CD8-positive, alpha-beta memory T cell (primary cell): Measurements from ENCODE around the gene ADRA2C. TPM values are rescaled to one million over a fixed set of nuclear protein-coding genes. Genes with fewer than 3 reads are reported as not detected.

Experiments
- CTCF ChIA-PET: fragments of 350-600 bp; sonication (Branson Sonifier 250); formaldehyde crosslinking; loops from one replicate; lab custom pipeline; 2021; ENCODE audit warnings: antibody characterized with exemption; lab: Charles Lee
- POLR2A ChIA-PET: fragments of 350-600 bp; sonication (Branson Sonifier 250); formaldehyde crosslinking; loops from one replicate; lab custom pipeline; 2021; ENCODE audit warnings: antibody characterized with exemption; lab: Charles Lee
- DNase-seq, 5 donors: peaks; one replicate each; pipeline versions ENCODE4 v3.0.0 to v3.0.0-alpha.2; 2020 to 2022; ENCODE audit warnings: mixed read lengths in 1 of 5
- H3K27ac ChIP-seq: one replicate; pipeline ENCODE4 v1.7.0; 2013; ENCODE audit warnings: low read depth, mild to moderate bottlenecking, low read length, moderate library complexity
- H3K27me3 ChIP-seq: 2 replicates; pipeline ENCODE4 v1.7.0; 2013; ENCODE audit warnings: low read length, mild to moderate bottlenecking; ENCODE audit not compliant: insufficient read depth, poor library complexity, severe bottlenecking
- H3K36me3 ChIP-seq: 2 replicates; pipeline ENCODE4 v1.7.0; 2013; ENCODE audit warnings: mild to moderate bottlenecking, low read length, moderate library complexity; ENCODE audit not compliant: insufficient read depth
- H3K4me1 ChIP-seq: 2 replicates; pipeline ENCODE4 v1.7.0; 2013; ENCODE audit warnings: mild to moderate bottlenecking, low read length, moderate library complexity; ENCODE audit not compliant: insufficient read depth
- H3K4me3 ChIP-seq: 2 replicates; pipeline ENCODE4 v1.7.0; 2013; ENCODE audit warnings: mild to moderate bottlenecking, low read length
- H3K9me3 ChIP-seq: 2 replicates; pipeline ENCODE4 v1.7.0; 2013; ENCODE audit warnings: mild to moderate bottlenecking, low read length
- H3K27ac Mint-ChIP-seq, 8 donors: one replicate each; pipeline ENCODE4 v1.8.0; 2020 to 2021; ENCODE audit warnings: mixed read lengths in 8 of 8, mild to moderate bottlenecking in 6 of 8, inconsistent platforms in 3 of 8, moderate library complexity in 3 of 8
- H3K27me3 Mint-ChIP-seq, 2 donors: one replicate each; pipeline ENCODE4 v1.8.0; 2020 to 2021; ENCODE audit warnings: mixed read lengths in 2 of 2, mild to moderate bottlenecking in 1 of 2, moderate library complexity in 1 of 2
- H3K36me3 Mint-ChIP-seq, 3 donors: one replicate each; pipeline ENCODE4 v1.8.0; 2020 to 2021; ENCODE audit warnings: mixed read lengths in 3 of 3, inconsistent platforms in 1 of 3, mild to moderate bottlenecking in 1 of 3
- H3K4me1 Mint-ChIP-seq, 3 donors: one replicate each; pipeline ENCODE4 v1.8.0; 2020 to 2021; ENCODE audit warnings: mixed read lengths in 3 of 3, inconsistent platforms in 1 of 3, mild to moderate bottlenecking in 1 of 3
- H3K4me3 Mint-ChIP-seq, 7 donors: one replicate each; pipeline ENCODE4 v1.8.0; 2020 to 2021; ENCODE audit warnings: mixed read lengths in 7 of 7, mild to moderate bottlenecking in 6 of 7, moderate library complexity in 4 of 7, inconsistent platforms in 2 of 7
- H3K9me3 Mint-ChIP-seq, 5 donors: one replicate each; pipeline ENCODE4 v1.8.0; 2020 to 2022; ENCODE audit warnings: mixed read lengths in 5 of 5, mild to moderate bottlenecking in 3 of 5, moderate library complexity in 2 of 5, inconsistent platforms in 1 of 5
- polyA plus RNA-seq: library from polyadenylated mRNA; unstranded; fragments of 300-500 nt; fragmentation: Illumina TruSeq; gene quantifications from one replicate; pipeline ENCODE4 v1.2.3, GENCODE V29; 2021
- total RNA-seq, 2 experiments: library from RNA; stranded (reverse); gene quantifications; one replicate each; pipeline ENCODE4 v1.2.3, GENCODE V29; 2021

Gene ADRA2C
- total and polyA plus RNA-seq, 3 experiments from 2014 or later = not detected

GRCh38 chr4:3796960-3797359 is 30.8 kb downstream of the ADRA2C start:
- ChIA-PET CTCF (no interaction called here), POLR2A (no interaction called here)
- peaks cover 17 to 26% (median 22%) of the 10 kb centered on the region in 5 donors for H3K9me3 Mint-ChIP-seq
- no peak overlapping the region for H3K27ac Mint-ChIP-seq
- H3K27ac ChIP-seq = no peak overlapping the region
- no peak overlapping the region for H3K4me3 ChIP-seq
- H3K27me3 Mint-ChIP-seq = peaks cover 9 to 12% of the 10 kb centered on the region in 2 donors
- H3K27me3 ChIP-seq = no peaks in the 10 kb centered on the region
- no peaks in the 10 kb centered on the region for H3K4me1 ChIP-seq
- no peak overlapping the region for H3K4me3 Mint-ChIP-seq
- H3K4me1 Mint-ChIP-seq = no peaks in the 10 kb centered on the region
- no peaks in the 10 kb centered on the region for H3K36me3 Mint-ChIP-seq
- no peaks in the 10 kb centered on the region for H3K36me3 ChIP-seq
- DNase-seq = no peak
- no peaks in the 10 kb centered on the region for H3K9me3 ChIP-seq

GRCh38 chr4:3797831-3798790 is 31.9 kb downstream of the ADRA2C start:
- DNase-seq = no peak
- no peaks in the 10 kb centered on the region for H3K9me3 ChIP-seq
- H3K36me3 ChIP-seq = no peaks in the 10 kb centered on the region
- no peak overlapping the region for H3K4me3 ChIP-seq
- H3K27ac ChIP-seq = no peak overlapping the region
- POLR2A ChIA-PET = no interaction called here
- H3K4me1 ChIP-seq = no peaks in the 10 kb centered on the region
- Mint-ChIP-seq H3K27me3 (peaks cover 11% of the 10 kb centered on the region in 2 donors), H3K36me3 (no peaks in the 10 kb centered on the region), H3K4me1 (no peaks in the 10 kb centered on the region), H3K27ac (no peak overlapping the region), H3K9me3 (peaks cover 17 to 26% (median 22%) of the 10 kb centered on the region in 5 donors), H3K4me3 (no peak overlapping the region)
- H3K27me3 ChIP-seq = no peaks in the 10 kb centered on the region
- CTCF ChIA-PET = no interaction called here

GRCh38 chr4:3799496-3799895 is 33.3 kb downstream of the ADRA2C start:
- Mint-ChIP-seq H3K27ac (no peak overlapping the region), H3K4me1 (no peaks in the 10 kb centered on the region), H3K9me3 (peaks cover 16 to 26% (median 18%) of the 10 kb centered on the region in 5 donors), H3K36me3 (no peaks in the 10 kb centered on the region), H3K27me3 (peaks cover 4 to 9% of the 10 kb centered on the region in 2 donors), H3K4me3 (no peak overlapping the region)
- POLR2A ChIA-PET = no interaction called here
- H3K27me3 ChIP-seq = no peaks in the 10 kb centered on the region
- H3K4me3 ChIP-seq = no peak overlapping the region
- no peaks in the 10 kb centered on the region for H3K4me1 ChIP-seq
- H3K27ac ChIP-seq = no peak overlapping the region
- no peak for DNase-seq
- no peaks in the 10 kb centered on the region for H3K9me3 ChIP-seq
- CTCF ChIA-PET = no interaction called here
- H3K36me3 ChIP-seq = no peaks in the 10 kb centered on the region

- H3K27ac Mint-ChIP-seq = no peak overlapping the region
- CTCF ChIA-PET = no interaction called here
- no peak for DNase-seq
- H3K27me3 Mint-ChIP-seq = peaks cover 9 to 11% of the 10 kb centered on the region in 2 donors
- H3K36me3 ChIP-seq = no peaks in the 10 kb centered on the region
- POLR2A ChIA-PET = no interaction called here
- H3K36me3 Mint-ChIP-seq = no peaks in the 10 kb centered on the region
- H3K4me3 ChIP-seq = no peak overlapping the region
- no peaks in the 10 kb centered on the region for H3K4me1 ChIP-seq
- H3K9me3 Mint-ChIP-seq = peaks cover 8 to 20% (median 11%) of the 10 kb centered on the region in 5 donors
- no peak overlapping the region for H3K4me3 Mint-ChIP-seq
- no peaks in the 10 kb centered on the region for H3K27me3 ChIP-seq
- no peaks in the 10 kb centered on the region for H3K9me3 ChIP-seq
- H3K4me1 Mint-ChIP-seq = no peaks in the 10 kb centered on the region
- H3K27ac ChIP-seq = no peak overlapping the region
Observed at GRCh38 chr4:3800351-3800750, 34.2 kb downstream of the ADRA2C start.

- POLR2A ChIA-PET = no interaction called here
- H3K9me3 Mint-ChIP-seq = peaks cover 0 to 10% (median 2%) of the 10 kb centered on the region in 5 donors
- DNase-seq = no peak
- H3K27ac Mint-ChIP-seq = no peak overlapping the region
- Histone ChIP-seq H3K4me3 (no peak overlapping the region), H3K9me3 (no peaks in the 10 kb centered on the region), H3K27ac (no peak overlapping the region), H3K4me1 (no peaks in the 10 kb centered on the region), H3K27me3 (no peaks in the 10 kb centered on the region), H3K36me3 (no peaks in the 10 kb centered on the region)
- H3K4me1 Mint-ChIP-seq = no peaks in the 10 kb centered on the region
- H3K27me3 Mint-ChIP-seq = peaks cover 12 to 13% of the 10 kb centered on the region in 2 donors
- no peaks in the 10 kb centered on the region for H3K36me3 Mint-ChIP-seq
- H3K4me3 Mint-ChIP-seq = no peak overlapping the region
- CTCF ChIA-PET = no interaction called here
Observed at GRCh38 chr4:3801521-3801920, 35.3 kb downstream of the ADRA2C start.

GRCh38 chr4:3801931-3802550 is 35.9 kb downstream of the ADRA2C start:
- Mint-ChIP-seq H3K4me3 (no peak overlapping the region), H3K27ac (no peak overlapping the region), H3K9me3 (peaks cover 0 to 4% (median 0%) of the 10 kb centered on the region in 5 donors), H3K27me3 (peaks cover 13 to 14% of the 10 kb centered on the region in 2 donors), H3K4me1 (no peaks in the 10 kb centered on the region), H3K36me3 (no peaks in the 10 kb centered on the region)
- H3K9me3 ChIP-seq = no peaks in the 10 kb centered on the region
- no peaks in the 10 kb centered on the region for H3K27me3 ChIP-seq
- no peak overlapping the region for H3K27ac ChIP-seq
- no peak for DNase-seq
- ChIA-PET POLR2A (no interaction called here), CTCF (no interaction called here)
- no peak overlapping the region for H3K4me3 ChIP-seq
- H3K4me1 ChIP-seq = no peaks in the 10 kb centered on the region
- no peaks in the 10 kb centered on the region for H3K36me3 ChIP-seq

- POLR2A ChIA-PET = no interaction called here
Observed at GRCh38 chr4:3802571-3803474, 36.6 kb downstream of the ADRA2C start.

More at GRCh38 chr4:3802571-3803474, 36.6 kb downstream of the ADRA2C start:
- Mint-ChIP-seq H3K27ac (no peak overlapping the region), H3K4me3 (no peak overlapping the region), H3K9me3 (peaks cover 0 to 2% (median 0%) of the 10 kb centered on the region in 5 donors), H3K4me1 (no peaks in the 10 kb centered on the region), H3K27me3 (peaks cover 12 to 14% of the 10 kb centered on the region in 2 donors), H3K36me3 (no peaks in the 10 kb centered on the region)
- no peaks in the 10 kb centered on the region for H3K27me3 ChIP-seq
- no peak overlapping the region for H3K4me3 ChIP-seq
- no peaks in the 10 kb centered on the region for H3K36me3 ChIP-seq
- H3K27ac ChIP-seq = no peak overlapping the region
- CTCF ChIA-PET = no interaction called here
- no peaks in the 10 kb centered on the region for H3K4me1 ChIP-seq
- no peaks in the 10 kb centered on the region for H3K9me3 ChIP-seq
- no peak for DNase-seq
